Epithelial cell of proximal tubule (primary cell): ENCODE results near the gene PTPRA. TPM values are rescaled to one million over a fixed set of nuclear protein-coding genes. Genes with fewer than 3 reads are reported as not detected.

ENCODE experiments used
- DNase-seq: peaks from one replicate; pipeline ENCODE4 v3.0.0-alpha.2; 2011; ENCODE audit warnings: low read depth
- H3K4me3 ChIP-seq: 2 replicates; pipeline ENCODE4 v1.5.1; 2011; ENCODE audit warnings: low read depth, mild to moderate bottlenecking, low read length
- total RNA-seq: library from RNA; depleted of rRNA; stranded (reverse); fragments of >200 nt; gene quantifications from 2 replicates; pipeline ENCODE4 v1.2.3, GENCODE V29; 2015
- TF ChIP-seq, protein P1 (sequence below): conservative IDR thresholded peaks from 2 replicates; pipeline ENCODE4 v1.5.1; 2012; ENCODE audit warnings: low read depth, mild to moderate bottlenecking, low read length

The PTPRA gene
- total RNA-seq, 1 donor from 2014 or later = 40.8 TPM

DNA sequence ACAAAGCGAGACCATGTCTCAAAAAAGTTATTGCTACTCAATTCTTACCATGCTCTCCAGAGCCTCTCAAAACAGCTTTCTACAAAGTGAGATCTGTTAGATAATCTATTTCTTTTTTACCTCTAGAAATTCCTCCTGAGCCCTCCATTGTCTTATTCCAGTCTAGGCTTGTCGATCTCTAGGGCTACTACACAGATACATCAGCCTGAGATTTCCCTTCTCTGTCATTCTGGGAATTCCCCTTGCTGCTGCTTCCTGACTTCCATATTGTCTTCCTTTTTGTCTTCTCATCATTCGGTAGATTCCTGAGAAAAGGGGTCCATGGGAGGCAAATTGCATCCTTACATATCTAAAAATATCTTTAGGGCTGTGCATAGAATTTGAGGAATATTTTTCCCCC is 94.6 kb downstream of the PTPRA start:
- TF ChIP-seq, protein P1, sequence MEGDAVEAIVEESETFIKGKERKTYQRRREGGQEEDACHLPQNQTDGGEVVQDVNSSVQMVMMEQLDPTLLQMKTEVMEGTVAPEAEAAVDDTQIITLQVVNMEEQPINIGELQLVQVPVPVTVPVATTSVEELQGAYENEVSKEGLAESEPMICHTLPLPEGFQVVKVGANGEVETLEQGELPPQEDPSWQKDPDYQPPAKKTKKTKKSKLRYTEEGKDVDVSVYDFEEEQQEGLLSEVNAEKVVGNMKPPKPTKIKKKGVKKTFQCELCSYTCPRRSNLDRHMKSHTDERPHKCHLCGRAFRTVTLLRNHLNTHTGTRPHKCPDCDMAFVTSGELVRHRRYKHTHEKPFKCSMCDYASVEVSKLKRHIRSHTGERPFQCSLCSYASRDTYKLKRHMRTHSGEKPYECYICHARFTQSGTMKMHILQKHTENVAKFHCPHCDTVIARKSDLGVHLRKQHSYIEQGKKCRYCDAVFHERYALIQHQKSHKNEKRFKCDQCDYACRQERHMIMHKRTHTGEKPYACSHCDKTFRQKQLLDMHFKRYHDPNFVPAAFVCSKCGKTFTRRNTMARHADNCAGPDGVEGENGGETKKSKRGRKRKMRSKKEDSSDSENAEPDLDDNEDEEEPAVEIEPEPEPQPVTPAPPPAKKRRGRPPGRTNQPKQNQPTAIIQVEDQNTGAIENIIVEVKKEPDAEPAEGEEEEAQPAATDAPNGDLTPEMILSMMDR = no peak
- no peak for DNase-seq

DNA sequence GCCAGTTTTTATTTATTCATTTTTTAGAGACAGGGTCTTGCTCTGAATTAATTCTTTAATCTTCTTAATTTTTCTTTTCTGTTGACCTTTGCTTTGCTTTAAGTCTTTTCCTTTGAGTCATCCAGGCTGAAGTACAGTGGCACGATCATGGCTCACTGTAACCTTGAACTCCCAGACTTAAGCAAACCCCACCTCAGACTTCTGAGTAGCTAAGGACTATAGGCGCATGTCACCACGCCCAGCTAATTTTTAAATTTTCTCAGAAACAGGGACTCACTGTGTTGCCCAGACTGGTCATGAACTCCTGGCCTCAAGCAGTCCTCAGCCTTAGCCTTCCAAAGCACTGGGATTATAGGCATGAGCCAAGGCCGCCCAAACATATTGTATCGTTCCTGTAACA is 98.8 kb downstream of the PTPRA start:
- TF ChIP-seq, protein P1 = no peak
- no peak for DNase-seq
- no peak overlapping the region for H3K4me3 ChIP-seq

More for the DNA sequence above, 94.6 kb downstream of the PTPRA start:
- no peak overlapping the region for H3K4me3 ChIP-seq

DNA sequence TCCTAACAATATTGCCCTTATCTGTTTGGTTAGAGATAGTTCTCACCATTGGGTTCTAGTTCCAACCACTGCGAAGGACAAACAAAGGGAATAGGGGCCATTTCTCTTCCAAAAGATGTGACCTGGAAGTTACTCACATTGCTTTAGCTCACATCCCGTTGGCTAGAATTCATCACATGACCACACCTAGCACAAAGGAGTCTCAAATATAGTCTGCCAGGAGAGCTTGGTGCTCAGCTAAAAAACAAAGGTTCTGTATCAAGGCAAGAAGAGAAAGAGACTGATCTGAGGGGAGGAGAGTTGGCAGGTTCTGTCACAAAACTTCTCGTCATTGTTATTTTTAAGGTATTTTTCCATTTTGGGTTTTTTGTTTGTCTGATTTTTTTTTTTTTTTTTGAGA is 100.3 kb downstream of the PTPRA start:
- no peak for DNase-seq
- H3K4me3 ChIP-seq = no peak overlapping the region
- TF ChIP-seq, protein P1 = no peak

DNA sequence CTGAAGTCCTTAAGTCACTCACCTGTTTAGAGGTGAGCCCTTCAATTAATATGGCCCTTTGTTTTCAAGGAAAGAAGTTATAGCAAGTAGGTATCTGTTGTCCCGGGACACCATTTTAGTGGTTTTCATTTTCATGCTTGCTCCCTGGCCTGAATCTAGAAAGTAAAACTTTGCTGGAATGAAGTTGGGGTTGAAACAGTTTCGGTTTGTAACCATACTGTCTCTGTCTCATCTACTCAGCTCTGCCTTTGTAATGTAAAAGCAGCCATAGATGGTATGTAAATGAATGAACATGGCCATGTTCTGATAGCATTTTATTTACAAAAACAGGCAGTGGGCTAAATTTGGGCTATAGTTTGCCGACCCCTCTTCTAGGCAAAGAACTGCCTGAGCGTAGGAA is 105.2 kb downstream of the PTPRA start:
- no peak for DNase-seq
- TF ChIP-seq, protein P1 = no peak
- no peak overlapping the region for H3K4me3 ChIP-seq

DNA sequence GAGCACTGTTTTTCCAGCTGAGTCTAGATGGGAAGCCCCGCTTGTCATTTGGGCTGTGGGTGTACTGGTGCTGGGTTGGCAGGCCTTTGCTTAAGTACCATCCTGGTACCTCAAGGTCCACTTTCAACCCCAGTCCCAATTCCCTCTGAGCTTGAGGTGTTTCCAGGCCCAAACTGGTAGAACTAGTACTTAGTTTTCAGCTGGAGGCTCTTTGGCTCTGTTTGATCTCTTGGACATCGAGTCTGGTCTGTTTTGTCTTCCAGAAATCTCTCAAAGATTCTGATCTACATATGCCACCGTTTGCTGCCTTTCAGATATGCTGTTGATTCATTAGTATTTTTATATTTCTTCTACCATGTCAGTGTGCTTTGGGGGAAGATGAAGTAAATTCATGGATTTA is 108.4 kb downstream of the PTPRA start:
- DNase-seq = no peak
- TF ChIP-seq, protein P1 = no peak
- no peak overlapping the region for H3K4me3 ChIP-seq

DNA sequence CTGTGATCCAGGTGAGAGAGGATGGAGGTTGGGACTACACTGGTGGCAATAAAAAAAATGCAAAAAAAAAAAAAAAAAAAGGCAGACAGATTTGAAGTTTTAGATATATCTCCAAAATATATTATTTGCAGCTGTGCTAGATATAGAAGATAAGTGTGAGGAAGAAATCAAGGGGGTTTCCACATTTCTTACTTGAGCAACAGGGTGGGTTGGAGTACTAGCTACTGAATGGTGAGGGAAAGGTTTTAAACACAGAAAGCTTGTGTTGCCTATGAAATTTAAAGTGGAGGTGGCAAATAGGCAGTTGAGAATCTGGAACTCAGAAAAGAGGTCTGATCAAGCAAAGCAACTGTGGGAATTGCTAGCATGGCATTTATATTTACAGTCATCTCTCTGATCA is 110.2 kb downstream of the PTPRA start:
- H3K4me3 ChIP-seq = no peak overlapping the region
- no peak for DNase-seq
- TF ChIP-seq, protein P1 = no peak

DNA sequence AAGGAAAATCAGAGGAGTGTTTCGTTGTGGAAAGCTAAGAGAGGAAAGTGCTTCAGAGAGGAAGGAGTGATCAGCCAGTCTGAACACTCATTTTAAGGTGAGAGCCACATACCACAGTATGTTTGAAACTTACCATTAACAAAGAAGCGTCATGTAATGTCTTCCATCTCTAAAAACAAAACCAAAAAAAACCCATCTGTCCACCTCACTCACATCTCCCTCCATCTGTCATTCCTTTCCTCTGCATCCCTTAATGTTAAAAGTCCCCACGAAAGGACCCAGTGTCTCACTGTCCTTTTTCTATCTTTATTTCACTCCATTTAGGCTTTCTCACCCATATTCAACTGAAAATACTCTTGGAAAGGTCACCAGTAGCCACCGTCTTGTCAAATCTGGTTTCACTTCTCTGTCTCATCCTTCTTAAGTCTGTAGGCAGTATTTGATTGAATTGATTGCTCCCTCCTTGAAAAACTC is 110.8 kb downstream of the PTPRA start:
- TF ChIP-seq, protein P1 = no peak
- no peak for DNase-seq
- H3K4me3 ChIP-seq = no peak overlapping the region
